Measurements from ENCODE around the gene ZNF416. TPM values are rescaled to one million over a fixed set of nuclear protein-coding genes. Genes with fewer than 3 reads are reported as not detected.

ZNF416 gene
- total RNA-seq, 2 donors from 2014 or later, result 4.8 to 5.6 TPM

DNA sequence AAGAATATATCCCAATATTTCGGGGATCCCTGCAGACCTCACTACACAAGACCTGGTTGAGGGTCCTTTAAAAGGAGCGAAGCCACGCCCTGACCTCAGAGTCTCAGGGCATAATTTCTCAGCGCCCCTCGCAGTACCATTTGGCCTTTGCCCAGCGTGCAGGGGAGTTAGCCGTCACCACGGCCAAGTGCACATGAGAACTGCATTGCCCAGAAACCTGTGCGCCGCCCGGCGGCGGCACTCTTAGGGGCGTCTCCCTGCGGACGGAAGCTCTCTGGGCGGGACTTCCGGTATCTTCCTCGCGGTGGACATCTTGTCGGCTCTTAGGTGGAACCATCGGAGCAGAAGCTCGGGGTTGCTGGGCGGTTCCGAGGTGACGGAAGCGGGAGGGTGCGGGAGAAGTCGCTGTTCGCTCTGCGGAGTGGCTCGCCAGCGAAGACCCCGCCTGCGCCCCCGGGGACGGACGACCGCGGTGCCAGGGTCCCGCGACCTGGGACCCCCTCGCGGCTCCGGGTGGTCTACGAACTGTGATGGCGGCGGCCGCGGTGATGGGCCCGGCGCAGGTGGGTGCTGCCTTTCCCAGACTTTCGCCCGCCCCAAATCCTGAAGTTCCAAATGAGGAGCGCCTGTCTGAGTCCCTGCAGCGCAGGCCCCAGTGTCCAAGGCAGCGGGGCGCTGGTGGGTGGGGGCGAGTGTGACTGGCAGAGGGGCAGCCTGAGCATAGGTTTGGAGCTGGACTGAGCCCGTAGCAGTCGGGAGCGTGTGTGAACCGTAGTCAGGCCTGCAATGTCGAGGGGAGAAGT, 35.4 kb upstream of the ZNF416 start, which contains the start of gene ZNF134:
Gene ZNF134 (plus strand): TSS at position 302 of the 803 bp plus-strand sequence. CDS start 5,227 bp downstream, outside the sequence.
- H3K27me3 ChIP-seq (replicated peaks; ENCODE audit: insufficient read depth), result no peaks in the 10 kb centered on the region
- no peaks in the 10 kb centered on the region for H3K9me3 ChIP-seq
- peak; percentile 91 for DNase-seq (ENCODE audit: low spot score)
- 2% methylated on average over 64 of the region's 64 CpGs for WGBS
- TF ChIP-seq POLR2AphosphoS5 (IDR thresholded peaks at IDR 0.05), result peak; percentile 87
- no peak for TF ChIP-seq POLR2A (IDR thresholded peaks at IDR 0.05)
- TF ChIP-seq, protein P1, sequence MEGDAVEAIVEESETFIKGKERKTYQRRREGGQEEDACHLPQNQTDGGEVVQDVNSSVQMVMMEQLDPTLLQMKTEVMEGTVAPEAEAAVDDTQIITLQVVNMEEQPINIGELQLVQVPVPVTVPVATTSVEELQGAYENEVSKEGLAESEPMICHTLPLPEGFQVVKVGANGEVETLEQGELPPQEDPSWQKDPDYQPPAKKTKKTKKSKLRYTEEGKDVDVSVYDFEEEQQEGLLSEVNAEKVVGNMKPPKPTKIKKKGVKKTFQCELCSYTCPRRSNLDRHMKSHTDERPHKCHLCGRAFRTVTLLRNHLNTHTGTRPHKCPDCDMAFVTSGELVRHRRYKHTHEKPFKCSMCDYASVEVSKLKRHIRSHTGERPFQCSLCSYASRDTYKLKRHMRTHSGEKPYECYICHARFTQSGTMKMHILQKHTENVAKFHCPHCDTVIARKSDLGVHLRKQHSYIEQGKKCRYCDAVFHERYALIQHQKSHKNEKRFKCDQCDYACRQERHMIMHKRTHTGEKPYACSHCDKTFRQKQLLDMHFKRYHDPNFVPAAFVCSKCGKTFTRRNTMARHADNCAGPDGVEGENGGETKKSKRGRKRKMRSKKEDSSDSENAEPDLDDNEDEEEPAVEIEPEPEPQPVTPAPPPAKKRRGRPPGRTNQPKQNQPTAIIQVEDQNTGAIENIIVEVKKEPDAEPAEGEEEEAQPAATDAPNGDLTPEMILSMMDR (IDR thresholded peaks at IDR 0.05), result peak in 3 of 4 experiments; percentile 22 to 41 (median 34)
- H3K4me3 ChIP-seq, result peak within 1 kb of the TSS; percentile 84 to 93
- peak within 1 kb of the TSS; percentile 56 to 69 for H3K27ac ChIP-seq
- H3K36me3 ChIP-seq, result peaks cover 4 to 6% of the 10 kb centered on the region in 2 donors
- intact Hi-C loops (cut with DNase I), result no loop called here
- H3K4me1 ChIP-seq (replicated peaks), result no peaks in the 10 kb centered on the region

DNA sequence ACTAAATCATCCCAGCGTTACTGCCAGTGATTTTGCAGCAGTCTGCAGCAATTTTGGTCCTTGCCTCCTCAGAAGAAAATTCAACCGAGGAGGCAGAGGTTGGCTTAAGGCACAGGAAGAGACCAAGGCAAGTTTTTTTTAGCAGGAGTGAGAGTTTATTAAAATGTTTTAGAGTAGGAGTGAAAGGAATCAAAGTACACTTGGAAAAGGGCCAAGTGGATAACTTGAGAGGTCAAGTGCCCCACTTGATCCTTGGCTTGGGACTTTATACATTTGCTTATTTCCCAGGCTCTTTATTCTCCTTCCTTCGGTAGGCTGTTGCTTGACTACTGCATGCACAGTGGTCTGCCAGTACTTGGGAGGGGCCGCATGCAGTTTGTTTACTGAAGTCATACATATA, 32.4 kb upstream of the ZNF416 start:
- intact Hi-C loops (cut with DNase I), result no loop called here
- H3K36me3 ChIP-seq, result peaks cover 0 to 4% of the 10 kb centered on the region in 2 donors
- H3K4me3 ChIP-seq, result no peak overlapping the region
- no peaks in the 10 kb centered on the region for H3K9me3 ChIP-seq
- no peak for DNase-seq (ENCODE audit: low spot score)
- no peaks in the 10 kb centered on the region for H3K27me3 ChIP-seq (replicated peaks; ENCODE audit: insufficient read depth)
- TF ChIP-seq, protein P1 (IDR thresholded peaks at IDR 0.05), result no peak
- TF ChIP-seq POLR2A (IDR thresholded peaks at IDR 0.05) (no peak), POLR2AphosphoS5 (IDR thresholded peaks at IDR 0.05) (no peak)
- H3K4me1 ChIP-seq (replicated peaks), result no peaks in the 10 kb centered on the region
- 94% methylated on average over 4 of the region's 4 CpGs for WGBS
- no peak overlapping the region for H3K27ac ChIP-seq

DNA sequence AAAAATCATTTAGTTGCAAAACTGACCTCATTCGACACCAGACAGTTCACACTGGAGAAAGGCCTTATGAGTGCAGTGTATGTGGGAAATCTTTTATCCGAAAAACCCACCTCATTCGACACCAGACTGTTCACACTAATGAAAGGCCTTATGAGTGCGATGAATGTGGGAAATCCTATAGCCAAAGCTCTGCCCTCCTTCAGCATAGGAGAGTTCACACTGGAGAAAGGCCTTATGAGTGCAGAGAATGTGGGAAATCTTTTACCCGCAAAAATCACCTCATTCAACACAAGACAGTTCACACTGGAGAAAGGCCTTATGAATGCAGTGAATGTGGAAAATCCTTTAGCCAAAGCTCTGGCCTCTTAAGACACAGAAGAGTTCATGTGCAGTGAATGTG, 28.2 kb upstream of the ZNF416 start:
- TF ChIP-seq, protein P1 (IDR thresholded peaks at IDR 0.05), result no peak
- TF ChIP-seq POLR2A (IDR thresholded peaks at IDR 0.05) (no peak), POLR2AphosphoS5 (IDR thresholded peaks at IDR 0.05) (no peak)
- intact Hi-C loops (cut with DNase I), result no loop called here
- no peak overlapping the region for H3K27ac ChIP-seq
- H3K27me3 ChIP-seq (replicated peaks; ENCODE audit: insufficient read depth), result no peaks in the 10 kb centered on the region
- H3K9me3 ChIP-seq, result no peaks in the 10 kb centered on the region
- no peak overlapping the region for H3K4me3 ChIP-seq
- DNase-seq (ENCODE audit: low spot score), result no peak
- WGBS, result 98% methylated on average over 5 of the region's 5 CpGs
- H3K4me1 ChIP-seq (replicated peaks), result no peaks in the 10 kb centered on the region
- peaks cover 0 to 10% of the 10 kb centered on the region in 2 donors for H3K36me3 ChIP-seq

DNA sequence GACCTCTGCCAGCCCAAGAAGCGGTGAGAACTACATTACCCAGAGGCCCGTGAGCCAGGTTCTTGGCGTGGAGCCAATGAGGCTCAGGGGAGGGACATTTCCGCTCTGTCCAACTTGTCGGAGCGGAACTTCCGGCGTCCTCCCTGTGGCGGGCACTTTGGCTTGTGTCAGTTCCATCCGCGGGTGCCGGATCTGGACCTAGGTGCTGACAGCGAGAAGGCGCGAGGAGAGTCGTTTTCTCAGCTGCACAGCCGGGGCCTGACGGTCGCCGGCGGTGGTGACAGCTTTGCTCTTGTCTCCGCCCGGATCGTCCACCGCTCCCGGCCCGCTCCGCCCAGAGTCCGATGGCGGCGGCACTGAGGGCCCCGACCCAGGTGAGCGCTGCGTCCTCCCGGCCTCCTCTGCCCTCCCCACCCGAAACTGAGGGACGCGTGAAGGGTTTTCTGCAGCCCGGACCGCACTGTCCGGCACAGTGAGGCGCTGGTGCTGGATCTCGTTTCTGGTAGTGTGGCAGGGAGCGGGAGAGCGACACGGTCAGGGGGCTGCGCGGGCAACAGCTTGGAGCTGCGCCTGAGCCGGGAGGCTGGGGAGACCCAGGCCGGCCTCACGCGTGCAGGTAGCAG, 21.2 kb upstream of the ZNF416 start, which contains the start of gene ZNF530:
Gene ZNF530 (plus strand): TSS at position 125 of the 623 bp plus-strand sequence. CDS start 4,461 bp downstream, outside the sequence.
- peaks cover 5% of the 10 kb centered on the region for H3K4me1 ChIP-seq (replicated peaks)
- no peak within 1 kb of the TSS for H3K27ac ChIP-seq
- TF ChIP-seq POLR2A (IDR thresholded peaks at IDR 0.05), result peak; percentile 11
- peak; percentile 96 for TF ChIP-seq POLR2AphosphoS5 (IDR thresholded peaks at IDR 0.05)
- TF ChIP-seq, protein P1 (IDR thresholded peaks at IDR 0.05), result no peak
- no peaks in the 10 kb centered on the region for H3K9me3 ChIP-seq
- peak within 1 kb of the TSS; percentile 59 to 75 for H3K4me3 ChIP-seq
- peak; percentile 93 for DNase-seq (ENCODE audit: low spot score)
- under 1% methylated on average over 49 of the region's 53 CpGs for whole genome bisulfite sequencing
- H3K36me3 ChIP-seq, result no peaks in the 10 kb centered on the region
- no peaks in the 10 kb centered on the region for H3K27me3 ChIP-seq (replicated peaks; ENCODE audit: insufficient read depth)
- intact Hi-C loops (cut with DNase I), result no loop called here
